Neural cell (in vitro differentiated cells): ENCODE data around the gene ZNF70.

Source experiments
- EP300 ChIP-seq: fragments of 450-650 bp; conservative IDR thresholded peaks from 2 replicates; pipeline ENCODE4 v1.6.1; 2014; ENCODE audit warnings: antibody characterized with exemption, mild to moderate bottlenecking, moderate library complexity; ENCODE audit not compliant: poor library complexity, severe bottlenecking
- EZH2 ChIP-seq: fragments of 200-600, 300-800 bp; shearing (Covaris generic), sonication (generic); IDR thresholded peaks from 2 replicates; pipeline ENCODE4 v1.6.1; 2014; ENCODE audit warnings: antibody characterized with exemption, low read length, borderline replicate concordance, mild to moderate bottlenecking; ENCODE audit not compliant: insufficient read depth, poor library complexity, severe bottlenecking
- POLR2AphosphoS5 ChIP-seq: IDR thresholded peaks from 2 replicates; pipeline ENCODE4 v1.6.1; 2012
- SMC3 ChIP-seq: fragments of 450-650 bp; conservative IDR thresholded peaks from 2 replicates; pipeline ENCODE4 v1.6.1; 2014; ENCODE audit warnings: antibody characterized with exemption, mild to moderate bottlenecking, moderate library complexity; ENCODE audit not compliant: poor library complexity
- TF ChIP-seq, protein P1 (sequence below): fragments of 450-650 bp; IDR thresholded peaks from 2 replicates; pipeline ENCODE4 v1.5.1; 2014; ENCODE audit warnings: antibody characterized with exemption, mild to moderate bottlenecking, moderate library complexity; ENCODE audit not compliant: poor library complexity, severe bottlenecking

DNA sequence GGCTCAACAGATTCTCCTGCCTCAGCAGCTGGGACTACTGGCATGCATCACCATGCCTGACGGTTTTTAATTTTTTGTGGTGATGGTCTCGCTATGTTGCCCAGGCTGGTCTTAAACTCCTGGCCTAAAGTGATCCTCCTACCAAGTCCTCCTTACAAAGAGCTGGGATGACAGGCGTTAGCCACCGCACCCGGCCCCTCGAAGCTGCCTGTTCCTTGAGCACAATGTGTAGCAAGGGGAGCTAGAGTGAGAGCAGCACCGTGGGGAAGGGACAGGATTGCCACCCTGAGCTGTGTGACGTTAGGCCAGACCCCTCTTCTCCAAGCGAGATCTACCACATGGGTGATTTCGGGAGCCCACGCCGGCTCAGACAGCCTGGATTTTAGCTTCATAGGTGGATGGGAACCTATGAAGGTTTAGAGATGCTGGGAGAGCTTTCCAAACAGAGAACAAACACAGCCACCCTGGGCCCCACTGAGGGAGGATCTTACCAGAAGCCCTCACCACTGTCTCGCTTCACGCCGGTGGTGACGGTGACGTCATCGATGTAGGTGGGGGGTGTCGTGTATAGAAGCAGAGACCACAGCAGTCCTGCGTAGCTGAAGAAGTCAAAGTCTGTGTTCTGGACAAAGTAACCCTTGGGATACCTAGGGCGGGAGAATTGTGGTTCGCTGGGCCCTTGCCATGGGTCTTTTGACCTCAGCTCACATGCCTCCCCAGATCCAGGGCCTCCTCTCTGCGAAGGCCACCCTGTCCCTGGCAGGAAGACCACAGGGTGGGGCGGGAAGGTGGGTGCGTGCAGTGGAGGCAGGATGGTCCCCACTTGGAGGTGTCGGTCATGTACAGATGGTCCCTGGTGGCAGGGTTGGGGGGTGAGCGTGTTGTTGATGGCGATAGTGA, 37.0 kb downstream of the ZNF70 start:
- TF ChIP-seq, protein P1, sequence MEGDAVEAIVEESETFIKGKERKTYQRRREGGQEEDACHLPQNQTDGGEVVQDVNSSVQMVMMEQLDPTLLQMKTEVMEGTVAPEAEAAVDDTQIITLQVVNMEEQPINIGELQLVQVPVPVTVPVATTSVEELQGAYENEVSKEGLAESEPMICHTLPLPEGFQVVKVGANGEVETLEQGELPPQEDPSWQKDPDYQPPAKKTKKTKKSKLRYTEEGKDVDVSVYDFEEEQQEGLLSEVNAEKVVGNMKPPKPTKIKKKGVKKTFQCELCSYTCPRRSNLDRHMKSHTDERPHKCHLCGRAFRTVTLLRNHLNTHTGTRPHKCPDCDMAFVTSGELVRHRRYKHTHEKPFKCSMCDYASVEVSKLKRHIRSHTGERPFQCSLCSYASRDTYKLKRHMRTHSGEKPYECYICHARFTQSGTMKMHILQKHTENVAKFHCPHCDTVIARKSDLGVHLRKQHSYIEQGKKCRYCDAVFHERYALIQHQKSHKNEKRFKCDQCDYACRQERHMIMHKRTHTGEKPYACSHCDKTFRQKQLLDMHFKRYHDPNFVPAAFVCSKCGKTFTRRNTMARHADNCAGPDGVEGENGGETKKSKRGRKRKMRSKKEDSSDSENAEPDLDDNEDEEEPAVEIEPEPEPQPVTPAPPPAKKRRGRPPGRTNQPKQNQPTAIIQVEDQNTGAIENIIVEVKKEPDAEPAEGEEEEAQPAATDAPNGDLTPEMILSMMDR: no peak
- no peak for TF ChIP-seq SMC3
- TF ChIP-seq EP300: no peak
- TF ChIP-seq POLR2AphosphoS5: no peak
- TF ChIP-seq EZH2: no peak
